ENCODE measurements around the gene FER.

- TF ChIP-seq CTCF (IDR thresholded peaks at IDR 0.05), result no peak
- TF ChIP-seq POLR2A (IDR thresholded peaks at IDR 0.05), result no peak
Measured at GRCh38 chr5:108797986-108798385, 50.3 kb downstream of the FER start.
